Breast epithelium (tissue), 4 donors: ENCODE results near the gene CCL28. TPM values are rescaled to one million over a fixed set of nuclear protein-coding genes. Genes with fewer than 3 reads are reported as not detected.
"Not testable (repeated sequence)": the region's sequence is repeated elsewhere in the genome, so short reads cannot be mapped to it uniquely, and the experiment has no call there.

ENCODE experiments used
- DNase-seq, 2 donors: peaks; one replicate each; pipeline ENCODE4 v3.0.0-alpha.2; 2019; ENCODE audit warnings: low spot score in 2 of 2
- H3K27ac ChIP-seq, 2 donors: fragments of 200-600 bp; sonication (generic) in 1 of 2; one replicate each; pipeline ENCODE4 v1.5.1; 2016 to 2019; ENCODE audit warnings: mild to moderate bottlenecking in 1 of 2
- H3K27me3 ChIP-seq, 2 donors: fragments of 200-600 bp; sonication (generic) in 1 of 2; one replicate each; pipeline versions ENCODE4 v1.5.1 to v1.6.0; 2017 to 2019; ENCODE audit warnings: control low read depth in 1 of 2, mild to moderate bottlenecking in 1 of 2
- H3K36me3 ChIP-seq: fragments of 200-600 bp; one replicate; pipeline ENCODE4 v1.5.1; 2019
- H3K4me1 ChIP-seq, 2 donors: fragments of 200-600 bp; sonication (generic); one replicate each; pipeline ENCODE4 v1.5.1; 2016 to 2019; ENCODE audit warnings: control low read depth in 1 of 2
- H3K4me3 ChIP-seq, 3 donors: fragments of 200-600 bp; sonication (generic); 1 replicate in 2 of 3; 2 replicates in 1 of 3; pipeline ENCODE4 v1.5.1; 2016 to 2019; ENCODE audit warnings: mild to moderate bottlenecking in 3 of 3, moderate library complexity in 2 of 3
- H3K9me3 ChIP-seq, 2 donors: fragments of 200-600 bp; sonication (generic) in 1 of 2; one replicate each; pipeline ENCODE4 v1.5.1; 2016 to 2019; ENCODE audit warnings: control low read depth in 1 of 2
- POLR2A ChIP-seq: fragments of 450-650 bp; IDR thresholded peaks from one replicate; pipeline ENCODE4 v1.6.1; 2016; ENCODE audit warnings: antibody characterized with exemption, mild to moderate bottlenecking, moderate library complexity
- POLR2AphosphoS5 ChIP-seq, 3 donors: sonication (generic); formaldehyde crosslinking; IDR thresholded peaks; one replicate each; pipeline ENCODE4 v1.6.1; 2017; ENCODE audit warnings: antibody characterized with exemption in 3 of 3
- intact Hi-C: fragments of 100-400 bp; cut with DNase I; formaldehyde crosslinking; loops from one replicate; pipeline ENCODE4 v1.15.1; 2023; ENCODE audit warnings: low total_unique reads
- total RNA-seq, 3 donors: library from RNA; depleted of rRNA; stranded (reverse); fragments of >200 nt; gene quantifications; one replicate each; pipeline ENCODE4 v1.1.0, GENCODE V29; 2016
- TF ChIP-seq, protein P1 (sequence below), 3 donors: fragments of 450-650 bp; IDR thresholded peaks; one replicate each; pipeline ENCODE4 v1.5.1; 2016 to 2017; ENCODE audit warnings: antibody characterized with exemption in 3 of 3, mild to moderate bottlenecking in 3 of 3, moderate library complexity in 3 of 3

The CCL28 gene
- total RNA-seq, 3 donors from 2014 or later: 4.0 to 192 (median 53.4) TPM

DNA sequence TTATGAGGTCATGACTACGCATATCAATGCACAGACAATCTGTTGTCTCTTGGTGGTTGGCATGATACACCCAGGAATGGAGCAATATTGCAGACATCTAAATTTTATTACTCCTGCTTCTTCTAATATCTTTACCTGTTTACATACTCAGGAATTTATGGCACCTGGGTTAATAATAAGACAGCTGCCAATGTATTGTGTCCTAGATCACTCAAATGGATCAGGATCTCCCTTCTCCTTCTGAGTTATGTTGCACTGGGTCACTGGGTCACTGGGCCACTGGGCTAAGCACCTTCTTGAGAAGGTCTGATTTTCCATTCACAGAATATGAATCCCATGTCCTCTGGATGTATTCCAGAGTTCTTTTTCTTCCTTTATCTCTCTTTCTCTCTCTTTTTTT, 41.8 kb downstream of the CCL28 start:
- TF ChIP-seq, protein P1, sequence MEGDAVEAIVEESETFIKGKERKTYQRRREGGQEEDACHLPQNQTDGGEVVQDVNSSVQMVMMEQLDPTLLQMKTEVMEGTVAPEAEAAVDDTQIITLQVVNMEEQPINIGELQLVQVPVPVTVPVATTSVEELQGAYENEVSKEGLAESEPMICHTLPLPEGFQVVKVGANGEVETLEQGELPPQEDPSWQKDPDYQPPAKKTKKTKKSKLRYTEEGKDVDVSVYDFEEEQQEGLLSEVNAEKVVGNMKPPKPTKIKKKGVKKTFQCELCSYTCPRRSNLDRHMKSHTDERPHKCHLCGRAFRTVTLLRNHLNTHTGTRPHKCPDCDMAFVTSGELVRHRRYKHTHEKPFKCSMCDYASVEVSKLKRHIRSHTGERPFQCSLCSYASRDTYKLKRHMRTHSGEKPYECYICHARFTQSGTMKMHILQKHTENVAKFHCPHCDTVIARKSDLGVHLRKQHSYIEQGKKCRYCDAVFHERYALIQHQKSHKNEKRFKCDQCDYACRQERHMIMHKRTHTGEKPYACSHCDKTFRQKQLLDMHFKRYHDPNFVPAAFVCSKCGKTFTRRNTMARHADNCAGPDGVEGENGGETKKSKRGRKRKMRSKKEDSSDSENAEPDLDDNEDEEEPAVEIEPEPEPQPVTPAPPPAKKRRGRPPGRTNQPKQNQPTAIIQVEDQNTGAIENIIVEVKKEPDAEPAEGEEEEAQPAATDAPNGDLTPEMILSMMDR (IDR thresholded peaks at IDR 0.05): no peak
- TF ChIP-seq POLR2A (no peak), POLR2AphosphoS5 (IDR thresholded peaks at IDR 0.05) (no peak)

DNA sequence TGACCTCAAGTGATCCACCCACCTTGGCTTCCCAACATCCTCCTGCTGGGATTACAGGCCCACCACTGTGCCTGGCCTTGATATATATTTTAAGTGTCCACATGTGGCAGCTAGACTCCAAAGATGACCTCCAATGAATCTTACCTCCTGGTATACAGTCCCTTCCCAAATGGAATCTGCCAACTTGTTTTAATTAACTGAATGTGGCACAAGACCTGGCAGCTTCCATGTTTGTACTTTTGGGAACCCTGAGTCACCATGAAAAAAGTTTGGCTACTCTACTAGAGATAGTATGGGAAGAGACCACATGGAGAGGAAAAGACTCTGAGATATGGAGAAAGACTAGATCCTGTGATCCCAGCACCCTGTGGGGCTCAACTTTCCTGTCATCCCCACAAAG, 42.5 kb downstream of the CCL28 start:
- no peak overlapping the region for H3K27ac ChIP-seq
- H3K36me3 ChIP-seq: no peaks in the 10 kb centered on the region
- H3K4me1 ChIP-seq: no peaks in the 10 kb centered on the region
- no peak overlapping the region for H3K4me3 ChIP-seq
- no peak for DNase-seq
- intact Hi-C loops: no loop called here
- H3K27me3 ChIP-seq: no peaks in the 10 kb centered on the region
- peaks cover 0 to 23% of the 10 kb centered on the region in 2 donors for H3K9me3 ChIP-seq
- TF ChIP-seq, protein P1 (IDR thresholded peaks at IDR 0.05): no peak
- TF ChIP-seq POLR2A (no peak), POLR2AphosphoS5 (IDR thresholded peaks at IDR 0.05) (no peak)

More for the DNA sequence above, 41.8 kb downstream of the CCL28 start:
- no peak overlapping the region for H3K4me3 ChIP-seq
- H3K9me3 ChIP-seq: peaks cover 0 to 23% of the 10 kb centered on the region in 2 donors
- H3K4me1 ChIP-seq: no peaks in the 10 kb centered on the region
- no peaks in the 10 kb centered on the region for H3K27me3 ChIP-seq
- intact Hi-C loops: no loop called here
- DNase-seq: no peak
- H3K27ac ChIP-seq: no peak overlapping the region
- H3K36me3 ChIP-seq: no peaks in the 10 kb centered on the region

DNA sequence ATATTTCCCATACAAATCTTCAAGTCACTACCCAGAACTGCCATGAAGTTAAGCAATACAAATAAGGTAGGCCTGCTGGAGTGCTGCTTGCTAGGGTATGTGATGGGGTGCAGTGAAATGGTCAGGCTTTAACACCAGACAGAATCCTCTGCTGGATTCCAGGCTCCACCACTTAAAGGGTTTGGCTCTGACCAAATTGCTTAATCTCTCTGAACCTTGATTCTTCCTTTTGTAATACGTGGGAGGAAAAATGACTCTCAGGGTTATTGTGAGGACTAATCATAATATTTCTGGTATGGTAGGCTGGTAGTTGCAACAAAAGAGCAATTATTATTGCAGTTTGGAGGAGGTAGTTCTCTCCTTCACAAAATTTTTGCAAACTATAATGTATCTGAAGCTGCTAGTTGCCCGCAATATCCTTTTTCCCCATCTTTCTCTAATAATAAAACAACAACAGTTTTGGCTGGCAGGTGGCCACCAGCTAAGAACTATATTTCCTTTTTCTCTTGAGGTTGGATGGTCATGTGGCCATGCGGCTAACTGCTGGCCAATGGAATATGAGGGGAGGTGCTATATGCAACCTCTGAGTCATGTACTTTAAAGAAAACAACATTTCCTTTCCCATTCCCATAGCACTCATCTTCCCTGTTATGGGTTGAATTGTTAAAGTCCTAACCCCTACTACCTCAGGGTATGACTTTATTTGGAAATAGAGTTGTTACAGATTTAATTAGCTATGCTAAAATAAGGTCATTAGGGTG, 44.1 kb downstream of the CCL28 start:
- Histone ChIP-seq H3K27ac (no peak overlapping the region), H3K36me3 (no peaks in the 10 kb centered on the region), H3K27me3 (no peaks in the 10 kb centered on the region), H3K4me3 (no peak overlapping the region), H3K4me1 (no peaks in the 10 kb centered on the region), H3K9me3 (peaks cover 0 to 23% of the 10 kb centered on the region in 2 donors)
- intact Hi-C loops: no loop called here
- no peak for DNase-seq
- TF ChIP-seq, protein P1 (IDR thresholded peaks at IDR 0.05): no peak
- TF ChIP-seq POLR2A: no peak
- TF ChIP-seq POLR2AphosphoS5 (IDR thresholded peaks at IDR 0.05): no peak

DNA sequence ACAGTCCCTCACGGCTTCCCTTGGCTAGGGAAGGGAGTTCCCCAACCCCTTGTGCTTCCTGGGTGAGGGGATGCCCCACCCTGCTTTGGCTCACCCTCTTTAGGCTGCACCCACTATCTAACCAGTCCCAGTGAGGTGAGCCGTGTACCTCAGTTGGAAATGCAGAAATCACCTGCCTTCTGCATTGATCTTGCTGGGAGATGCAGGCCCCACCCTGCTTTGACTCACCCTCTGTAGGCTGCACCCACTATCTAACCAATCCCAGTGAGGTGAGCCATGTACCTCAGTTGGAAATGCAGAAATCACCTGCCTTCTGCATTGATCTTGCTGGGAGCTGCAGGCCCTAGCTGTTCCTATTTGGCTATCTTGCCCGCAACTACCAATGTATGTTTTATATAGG, 44.7 kb downstream of the CCL28 start:
- Histone ChIP-seq H3K9me3 (peaks cover 0 to 23% of the 10 kb centered on the region in 2 donors), H3K4me3 (no peak overlapping the region), H3K27me3 (no peaks in the 10 kb centered on the region), H3K4me1 (no peaks in the 10 kb centered on the region), H3K27ac (no peak overlapping the region), H3K36me3 (no peaks in the 10 kb centered on the region)
- no peak for TF ChIP-seq POLR2AphosphoS5 (IDR thresholded peaks at IDR 0.05)
- TF ChIP-seq POLR2A: no peak
- TF ChIP-seq, protein P1 (IDR thresholded peaks at IDR 0.05): no peak
- no peak for DNase-seq
- intact Hi-C loops: no loop called here

DNA sequence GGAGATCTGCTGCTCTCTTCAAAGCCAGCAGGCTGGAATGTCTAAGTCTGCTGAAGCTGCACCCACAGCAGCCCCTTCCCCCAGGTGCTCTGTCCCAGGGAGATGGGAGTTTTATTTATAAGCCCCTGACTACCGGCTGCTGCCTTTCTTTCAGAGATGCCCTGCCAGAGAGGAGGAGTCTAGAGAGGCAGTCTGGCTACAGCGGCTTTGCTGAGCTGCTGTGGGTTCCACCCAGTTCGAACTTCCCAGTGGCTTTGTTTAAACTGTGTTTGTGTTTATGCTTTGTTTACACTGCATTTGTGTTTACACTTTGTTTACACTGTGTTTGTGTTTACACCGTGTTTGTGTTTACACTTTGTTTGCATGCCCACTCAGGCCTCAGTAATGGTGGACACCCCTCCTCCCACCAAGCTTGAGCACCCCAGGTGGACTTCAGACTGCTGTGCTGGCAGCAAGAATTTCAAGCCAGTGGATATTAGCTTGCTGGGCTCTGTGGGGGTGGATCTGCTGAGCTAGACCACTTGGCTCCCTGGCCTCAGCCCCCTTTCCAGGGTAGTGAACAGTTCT, 45.4 kb downstream of the CCL28 start:
- H3K4me3 ChIP-seq, H3K4me1 ChIP-seq, H3K36me3 ChIP-seq, intact Hi-C loops, H3K27me3 ChIP-seq, H3K27ac ChIP-seq, DNase-seq: not testable (repeated sequence)
- H3K9me3 ChIP-seq: peaks cover 0 to 23% of the 10 kb centered on the region in 2 donors

DNA sequence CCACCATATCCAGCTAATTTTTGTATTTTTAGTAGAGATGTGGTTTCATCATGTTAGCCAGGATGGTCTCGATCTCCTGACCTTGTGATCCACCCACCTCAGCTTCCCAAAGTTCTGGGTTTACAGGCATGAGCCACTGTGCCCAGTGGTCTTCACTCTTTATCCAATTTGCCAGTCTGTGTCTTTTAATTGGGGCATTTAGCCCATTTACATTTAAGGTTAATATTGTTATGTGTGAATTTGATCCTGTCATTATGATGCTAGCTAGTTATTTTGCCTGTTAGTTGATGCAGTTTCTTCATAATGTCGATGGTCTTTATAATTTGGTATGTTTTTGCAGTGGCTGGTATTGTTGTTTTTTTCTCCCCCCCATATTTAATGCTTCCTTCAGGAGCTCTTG, 47.0 kb downstream of the CCL28 start:
- H3K27ac ChIP-seq, H3K4me1 ChIP-seq, H3K36me3 ChIP-seq, DNase-seq, H3K4me3 ChIP-seq, H3K27me3 ChIP-seq, intact Hi-C loops: not testable (repeated sequence)
- peaks cover 0 to 37% of the 10 kb centered on the region in 2 donors for H3K9me3 ChIP-seq
